SKM-1 (cell line): ENCODE measurements around the gene INTS13.
"Not testable (repeated sequence)": the region's sequence is repeated elsewhere in the genome, so short reads cannot be mapped to it uniquely, and the experiment has no call there.

Source experiments
- DNase-seq: peaks from one replicate; lab custom pipeline; 2025; ENCODE audit not compliant: unreplicated experiment; lab: John Stamatoyannopoulos, UW

The INTS13 gene

DNA sequence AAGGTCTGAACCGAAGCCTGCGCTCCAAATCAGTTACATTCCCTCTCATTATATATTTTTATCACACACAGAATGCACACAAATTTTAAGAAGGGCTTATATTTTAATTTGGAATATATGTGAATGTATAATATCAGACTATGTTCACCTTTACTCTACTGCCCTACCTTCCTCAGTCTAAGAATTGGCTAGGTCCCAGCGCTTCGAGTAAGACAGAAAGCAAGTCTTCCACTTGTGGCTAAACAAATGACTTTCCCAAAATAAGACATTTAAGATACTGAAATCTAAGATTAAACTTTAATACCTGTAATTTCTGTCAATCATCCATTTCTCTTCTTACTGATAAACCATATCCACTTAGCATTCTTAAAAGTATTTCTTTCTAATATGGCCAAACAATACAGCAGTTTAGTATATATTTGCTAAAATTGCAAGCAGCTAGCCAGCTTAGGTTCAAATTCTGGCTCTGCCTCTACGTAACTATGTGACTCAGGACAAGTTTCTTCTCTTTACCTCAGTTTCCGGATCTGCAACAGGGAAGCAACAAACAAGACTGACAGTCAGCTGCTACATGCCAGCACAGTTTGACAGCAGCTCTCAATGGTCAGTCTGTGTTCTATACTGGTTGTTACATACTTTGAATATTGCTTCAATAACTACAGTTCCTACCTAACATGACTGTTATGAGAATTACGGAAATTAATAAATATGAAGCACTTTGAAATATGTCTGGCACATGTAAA, 2.0 kb downstream of the INTS13 start:
- no peak for DNase-seq

DNA sequence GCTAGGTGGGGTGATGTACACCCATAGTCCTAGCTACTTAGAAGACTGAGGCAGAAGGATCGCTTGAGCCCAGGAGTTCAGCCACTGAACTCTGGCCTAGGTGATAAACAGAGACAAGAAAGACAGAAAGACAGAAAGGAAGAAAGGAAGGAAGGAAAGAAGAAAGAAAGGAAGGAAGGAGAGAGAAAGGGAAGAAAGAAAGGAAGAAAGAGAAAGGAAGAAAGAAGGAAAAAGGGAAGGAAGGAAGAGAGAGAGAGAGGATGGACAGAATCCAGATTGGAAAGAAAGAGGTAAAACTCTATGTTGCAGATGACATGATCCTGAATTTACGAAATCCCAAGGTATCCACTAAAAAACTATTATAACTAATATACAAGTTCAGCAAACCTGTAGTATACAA, 8.2 kb downstream of the INTS13 start:
- no peak for DNase-seq

DNA sequence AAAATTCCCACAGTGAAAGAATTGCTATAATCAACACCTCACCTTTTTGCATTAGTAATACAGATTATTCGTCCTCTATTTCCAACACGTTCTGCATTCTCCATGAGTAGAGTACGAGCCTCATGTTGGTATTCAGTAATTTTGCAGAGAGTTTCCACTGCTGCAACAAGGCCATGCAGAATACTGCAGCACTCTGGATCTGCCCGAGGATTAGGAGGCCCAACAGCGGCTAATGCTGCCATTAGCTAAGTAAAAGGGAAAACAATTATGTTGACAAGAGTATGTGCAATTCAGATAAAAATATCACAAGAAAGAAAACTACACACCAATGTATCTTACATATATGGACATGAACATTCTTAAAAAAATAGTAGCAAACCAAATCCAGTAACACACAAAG, 9.1 kb downstream of the INTS13 start:
- no peak for DNase-seq

DNA sequence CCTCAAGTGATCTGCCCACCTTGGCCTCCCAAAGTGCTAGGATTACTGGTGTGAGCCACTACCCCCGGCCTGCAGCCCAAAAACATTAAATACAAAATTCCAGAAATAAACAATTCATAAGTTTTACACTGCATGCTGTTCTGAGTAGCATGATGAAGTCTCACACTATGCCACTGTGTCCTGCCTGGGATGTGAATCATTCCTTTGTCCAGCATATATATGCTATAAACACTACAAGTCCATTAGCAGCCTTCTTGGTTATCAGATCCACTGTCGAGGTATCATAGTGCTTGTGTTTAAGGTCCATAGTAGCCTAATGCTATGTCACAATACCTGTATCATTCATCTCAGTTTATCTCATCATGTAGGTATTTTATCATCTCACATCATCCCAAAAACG, 15.9 kb downstream of the INTS13 start:
- DNase-seq = no peak

DNA sequence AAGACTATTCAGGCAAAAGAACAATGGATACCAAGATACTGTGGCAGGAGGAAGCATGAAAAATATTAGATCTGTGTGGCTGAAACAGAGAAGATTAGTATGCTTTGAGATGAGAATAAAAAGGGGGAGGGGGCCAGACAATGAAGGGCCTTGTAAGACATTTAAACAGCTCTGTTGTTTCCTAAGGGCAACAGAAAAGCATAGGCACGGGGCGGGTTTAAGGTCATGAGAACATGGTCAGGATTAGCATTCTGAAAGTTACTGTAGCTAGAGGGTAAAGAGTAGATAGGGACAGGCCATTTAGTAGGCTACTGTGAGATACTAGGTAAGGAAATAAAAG, 18.6 kb downstream of the INTS13 start:
- no peak for DNase-seq

DNA sequence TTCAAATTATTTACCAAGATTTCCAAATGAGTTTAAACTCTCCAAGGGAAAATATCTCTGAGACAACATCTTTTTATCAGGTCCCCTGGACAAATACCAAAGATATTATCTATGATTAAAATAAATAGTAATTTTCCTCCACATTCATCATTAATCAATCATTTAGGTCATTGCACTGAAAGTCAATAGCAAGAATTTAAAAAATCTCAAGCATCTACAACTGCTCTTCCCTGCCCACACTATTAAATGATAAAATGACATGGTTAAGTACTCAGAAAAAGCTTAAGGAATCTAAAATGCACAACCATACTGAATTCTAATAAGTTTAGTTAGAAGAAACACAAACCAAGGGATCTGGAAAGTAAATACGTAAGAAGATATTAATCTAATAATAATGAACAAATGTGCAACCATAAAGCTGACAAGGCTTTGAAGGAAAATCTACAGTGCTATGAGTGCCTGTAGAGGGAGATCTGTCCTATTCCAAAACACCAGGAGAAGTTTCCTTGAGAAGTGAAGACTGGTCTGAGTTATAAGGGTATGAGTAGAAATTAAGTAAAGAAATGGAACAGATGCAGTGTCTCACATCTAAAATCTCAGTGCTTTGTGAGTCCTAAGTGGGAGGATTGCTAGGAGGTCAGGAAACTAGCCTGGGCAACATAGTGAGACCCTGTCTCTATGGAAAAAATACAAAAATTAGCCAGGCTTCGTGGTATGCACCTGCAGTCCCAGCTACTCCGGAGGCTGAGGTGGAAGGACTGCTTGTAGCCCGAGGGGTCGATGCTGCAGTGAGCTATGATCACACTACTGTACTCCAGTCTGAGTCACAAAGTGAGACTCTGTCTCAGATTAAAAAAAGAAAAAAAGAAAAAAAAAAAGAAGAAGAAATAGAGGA, 19.2 kb downstream of the INTS13 start:
- no peak for DNase-seq

DNA sequence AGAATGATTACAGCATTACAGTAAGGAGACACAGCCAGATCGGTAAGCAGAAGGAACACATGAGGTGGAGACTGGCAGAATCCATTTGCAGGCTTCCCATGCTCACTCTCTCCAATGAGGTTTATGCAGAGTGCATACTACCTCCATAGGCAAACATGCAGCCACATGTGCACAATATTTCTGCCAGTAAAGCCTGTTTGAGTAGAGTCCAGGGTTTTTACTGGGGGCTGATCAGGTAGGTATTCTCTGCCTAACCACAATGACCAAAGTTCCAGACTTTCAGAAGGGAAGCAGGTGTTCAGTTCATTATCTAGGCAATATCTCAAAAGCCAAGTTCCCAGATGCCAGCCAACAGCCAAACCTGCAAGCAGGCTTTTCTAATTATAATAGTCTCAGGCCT, 31.1 kb downstream of the INTS13 start:
- DNase-seq = no peak

DNA sequence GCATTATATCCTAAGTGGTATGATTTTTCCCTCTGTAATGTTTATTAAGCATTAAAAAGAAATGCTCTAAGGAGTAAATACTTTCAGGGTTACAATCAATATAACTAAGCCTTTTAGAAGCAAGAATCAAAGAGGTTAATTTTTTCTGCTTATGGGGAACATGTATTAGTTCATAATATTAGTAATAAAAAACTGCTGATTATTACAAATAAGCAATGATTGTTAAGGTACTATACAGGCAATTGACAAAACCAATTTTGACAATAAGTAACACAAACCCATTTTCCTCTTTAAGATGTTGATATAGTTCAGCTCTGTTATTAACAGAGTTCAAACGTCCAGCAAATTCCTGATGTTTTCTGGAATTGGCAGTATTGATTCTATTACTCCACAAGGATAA, 31.8 kb downstream of the INTS13 start:
- DNase-seq = no peak

DNA sequence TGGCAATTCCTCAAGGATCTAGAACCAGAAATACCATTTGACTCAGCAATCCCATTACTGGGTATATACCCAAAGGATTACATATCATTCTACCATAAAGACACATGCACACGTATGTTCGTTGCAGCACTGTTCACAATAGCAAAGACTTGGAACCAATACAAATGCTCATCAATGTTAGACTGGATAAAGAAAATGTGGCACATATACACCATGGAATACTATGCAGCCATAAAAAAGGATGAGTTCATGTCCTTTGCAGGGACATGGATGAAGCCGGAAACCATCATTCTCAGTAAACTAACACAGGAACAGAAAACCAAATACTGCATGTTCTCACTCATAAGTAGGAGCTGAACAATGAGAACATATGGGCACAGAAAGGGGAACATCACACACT, 34.4 kb downstream of the INTS13 start:
- not testable (repeated sequence) for DNase-seq

DNA sequence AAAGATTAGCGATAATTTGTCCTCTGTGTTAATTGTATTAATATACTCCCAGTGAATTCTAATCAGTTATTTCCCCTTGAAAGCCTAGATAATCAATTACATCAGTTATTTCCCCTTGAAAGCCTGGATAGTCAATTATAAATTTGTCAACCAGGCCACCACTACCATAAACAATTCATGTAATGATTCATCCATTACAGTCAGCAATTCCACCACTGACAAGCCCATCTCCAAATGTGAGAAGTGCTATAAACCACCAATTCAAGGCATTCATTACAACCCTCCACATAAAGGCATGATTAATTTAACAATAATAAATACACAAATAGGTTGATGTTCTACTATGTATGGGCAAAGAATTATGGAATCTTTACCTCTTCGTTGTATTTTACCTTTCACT, 40.9 kb downstream of the INTS13 start:
- no peak for DNase-seq

DNA sequence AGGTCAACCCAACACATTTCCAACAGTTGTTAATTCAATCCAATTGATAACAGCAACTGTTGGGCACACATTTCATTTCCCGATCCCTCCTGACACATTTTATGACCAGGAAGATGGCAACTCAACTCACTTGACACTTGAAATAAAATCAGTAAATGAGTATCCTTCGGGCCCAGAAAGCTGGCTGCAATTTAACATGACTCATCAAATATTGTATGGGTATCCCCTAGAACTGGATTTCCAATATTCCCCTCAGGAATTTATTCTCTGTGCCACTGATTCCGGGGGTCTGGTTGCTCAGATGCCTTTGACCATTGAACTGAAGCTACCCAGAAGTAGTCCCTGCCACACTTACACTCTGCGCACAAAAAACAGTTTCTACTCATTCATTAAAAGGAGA, 42.1 kb downstream of the INTS13 start:
- no peak for DNase-seq

DNA sequence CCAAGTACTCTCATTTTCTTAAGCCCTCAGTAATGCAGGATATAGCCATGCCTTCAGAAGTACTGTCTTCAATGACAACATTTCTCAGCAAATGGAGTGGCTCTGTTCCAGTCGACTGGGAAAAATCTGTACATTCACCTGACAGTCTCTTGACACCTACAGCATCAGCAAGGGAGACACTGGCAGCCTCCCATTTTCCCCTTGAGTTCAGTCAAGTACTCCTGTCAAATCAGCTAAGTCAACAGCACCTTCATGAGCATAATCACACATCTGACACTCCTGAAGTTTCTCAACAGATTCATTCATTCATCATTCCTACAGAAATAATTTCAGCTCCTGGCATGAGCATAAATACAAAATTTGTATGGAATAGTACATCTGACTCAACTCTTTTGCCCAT, 46.1 kb downstream of the INTS13 start:
- DNase-seq = no peak

DNA sequence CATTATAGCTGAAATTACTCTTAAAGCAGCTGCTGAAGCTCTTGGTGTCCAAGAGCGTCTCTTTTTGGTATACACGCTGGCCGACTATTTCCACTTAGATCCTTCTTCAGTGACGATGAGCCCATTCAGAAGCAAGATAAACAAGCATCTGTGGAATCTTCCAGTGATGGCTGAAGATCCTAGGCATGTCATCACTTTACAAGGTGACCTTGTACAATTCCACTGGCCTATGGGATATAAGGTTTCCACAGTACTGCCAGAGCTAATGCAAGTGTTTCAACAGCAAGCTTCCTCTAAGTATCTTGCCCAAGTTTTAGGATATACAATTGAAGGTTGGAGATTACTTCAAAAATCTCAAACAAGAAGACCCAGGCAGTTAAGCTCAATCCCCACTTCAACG, 47.0 kb downstream of the INTS13 start:
- DNase-seq = no peak

DNA sequence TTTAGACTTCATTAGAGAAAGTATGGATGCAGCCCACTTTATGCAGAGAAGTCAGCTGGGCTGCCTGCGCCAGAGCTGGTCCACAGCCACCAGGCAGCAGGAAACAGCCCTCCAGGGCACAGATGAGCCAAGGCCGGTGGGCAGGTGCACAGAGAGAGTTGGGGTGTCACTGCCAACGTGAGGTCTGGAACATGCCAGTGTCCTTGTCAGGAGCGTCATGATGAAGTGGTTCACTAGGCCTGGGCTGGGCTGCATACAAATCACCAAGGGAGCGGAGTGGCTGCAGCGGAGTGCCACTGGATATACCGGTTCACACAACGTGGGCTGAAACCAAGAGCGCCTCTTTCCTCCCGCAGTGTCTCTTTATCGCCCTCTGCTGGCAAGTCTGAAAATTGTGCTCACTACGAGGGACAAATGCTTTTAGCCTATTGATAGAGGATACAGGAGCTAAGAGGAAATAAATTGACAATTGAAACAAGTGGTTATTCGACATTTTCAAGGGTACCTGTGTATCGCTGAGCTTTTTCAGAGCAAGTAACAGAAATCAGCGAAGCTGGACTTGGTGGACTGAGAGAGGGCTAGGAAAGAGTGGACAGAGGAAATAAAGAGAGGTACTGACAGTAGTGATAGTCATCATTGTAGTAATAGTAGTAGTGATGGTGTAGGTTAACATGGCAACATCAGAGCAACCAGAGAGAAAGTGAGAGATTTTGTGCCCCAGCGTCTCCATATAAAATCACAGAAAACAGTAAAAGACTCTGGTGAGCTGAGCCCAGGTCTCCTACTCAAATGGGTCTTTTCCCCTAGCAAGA, 52.8 kb downstream of the INTS13 start:
- DNase-seq = peak; percentile 68

DNA sequence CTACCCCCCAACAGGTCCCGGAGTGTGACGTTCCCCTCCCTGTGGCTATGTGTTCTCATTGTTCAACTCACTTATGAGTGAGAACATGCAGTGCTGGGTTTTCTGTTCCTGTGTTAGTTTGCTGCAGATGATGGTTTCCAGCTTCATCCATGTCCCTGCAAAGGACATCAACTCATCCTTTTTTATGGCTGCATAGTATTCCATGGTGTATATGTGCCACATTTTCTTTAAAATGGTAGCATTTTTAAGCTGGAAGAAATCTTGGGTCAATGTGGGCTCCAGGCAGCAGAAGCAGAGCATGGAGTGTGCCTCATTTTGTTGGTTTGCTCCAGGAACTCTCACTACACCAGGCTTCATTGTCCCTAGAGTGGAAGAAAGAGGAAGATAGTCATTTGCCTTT, 57.2 kb downstream of the INTS13 start:
- no peak for DNase-seq

DNA sequence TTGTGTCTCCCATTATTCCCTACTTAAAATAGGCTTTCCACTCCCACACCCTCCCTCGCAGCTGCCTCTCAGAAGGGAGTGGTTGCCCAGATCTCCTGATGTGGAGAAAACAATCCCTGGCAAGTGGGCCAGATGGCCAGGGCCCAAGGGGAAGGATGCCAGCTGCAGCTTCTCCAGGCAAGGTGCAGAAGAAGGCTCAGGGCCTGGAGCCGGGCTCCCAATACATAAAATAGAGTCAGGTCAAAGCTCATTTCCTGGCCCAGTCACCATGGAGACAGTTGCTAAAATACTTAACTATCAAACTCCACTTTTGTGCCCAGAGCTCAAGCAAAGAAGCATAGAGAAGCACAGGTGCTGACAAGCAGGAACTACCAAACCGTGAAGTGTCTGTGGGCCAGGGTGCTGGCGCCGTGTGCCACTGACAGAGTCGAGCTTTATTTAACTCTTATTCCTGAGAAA, 59.1 kb downstream of the INTS13 start:
- no peak for DNase-seq

DNA sequence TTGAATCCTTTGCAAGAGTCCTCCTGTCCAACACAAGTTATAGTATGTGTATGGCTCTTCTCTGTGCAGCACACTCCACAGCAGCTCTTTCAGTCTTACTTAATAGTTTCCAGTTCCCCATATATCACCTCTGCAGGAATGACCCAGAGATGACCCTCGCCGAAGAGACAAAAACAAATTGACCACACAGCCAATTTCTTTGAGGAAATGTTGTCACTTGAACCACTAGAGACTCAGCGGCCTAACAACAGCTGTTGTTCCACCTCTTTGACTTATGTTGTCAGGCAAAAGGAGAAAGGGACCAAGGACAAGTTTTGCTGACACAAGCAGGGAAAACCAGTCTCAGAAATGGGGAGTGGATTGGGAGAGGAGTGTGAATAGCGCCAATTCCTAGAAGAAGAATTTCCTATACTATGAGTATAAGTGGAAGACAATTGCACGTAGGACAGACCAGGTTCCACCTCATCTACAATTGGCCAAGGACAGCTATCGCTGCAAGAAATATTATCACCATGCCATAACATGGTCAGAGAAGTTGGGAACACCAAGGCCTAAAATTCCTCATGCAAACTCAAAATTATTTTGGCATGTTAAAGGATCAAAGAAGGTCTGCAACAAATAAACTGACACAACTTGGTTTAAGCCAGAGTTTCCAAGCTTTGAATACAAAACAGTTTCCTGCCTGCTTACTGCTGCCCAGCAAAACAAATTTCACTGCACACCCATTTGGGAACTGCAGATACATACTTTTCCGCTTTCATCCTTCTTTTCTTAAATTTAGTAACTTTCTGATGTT, 63.1 kb downstream of the INTS13 start:
- DNase-seq = peak; percentile 52

DNA sequence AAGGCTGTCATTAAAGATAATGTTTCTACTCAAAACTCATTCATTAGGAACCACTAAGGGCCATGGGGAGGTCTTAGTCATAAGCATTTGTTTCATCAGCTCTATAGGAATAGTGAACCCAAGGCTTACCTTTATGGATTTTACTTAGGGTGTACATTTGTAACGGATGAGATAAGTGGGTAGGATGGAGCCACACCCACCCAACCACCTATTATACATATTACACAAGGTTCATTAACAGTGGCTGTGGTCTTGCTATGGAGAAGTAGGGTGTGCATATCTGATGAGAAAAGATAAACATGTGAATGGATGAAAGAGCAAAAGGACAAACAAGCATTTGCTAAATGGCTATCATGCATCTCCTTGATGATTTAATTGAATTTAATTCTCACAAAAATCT, 65.2 kb downstream of the INTS13 start:
- DNase-seq = no peak

DNA sequence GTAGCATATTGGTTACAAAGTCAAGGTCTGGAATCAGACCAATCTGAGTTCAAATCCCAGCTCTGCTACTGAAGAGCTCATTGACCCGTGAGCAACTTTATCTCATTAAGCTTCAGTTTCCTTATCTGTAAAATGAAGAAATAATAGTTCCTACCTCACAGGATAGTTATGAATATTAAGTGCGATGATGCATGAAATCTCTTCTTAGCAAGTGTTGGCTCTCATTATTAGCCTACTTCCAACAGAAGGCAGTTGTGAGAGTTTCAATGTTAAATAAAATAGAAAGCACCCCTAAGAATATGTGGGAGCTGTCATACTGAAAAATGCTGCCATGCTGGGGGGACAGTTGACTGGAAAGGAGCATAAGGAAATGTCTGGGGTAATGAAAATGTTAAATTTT, 65.8 kb downstream of the INTS13 start:
- DNase-seq = no peak

DNA sequence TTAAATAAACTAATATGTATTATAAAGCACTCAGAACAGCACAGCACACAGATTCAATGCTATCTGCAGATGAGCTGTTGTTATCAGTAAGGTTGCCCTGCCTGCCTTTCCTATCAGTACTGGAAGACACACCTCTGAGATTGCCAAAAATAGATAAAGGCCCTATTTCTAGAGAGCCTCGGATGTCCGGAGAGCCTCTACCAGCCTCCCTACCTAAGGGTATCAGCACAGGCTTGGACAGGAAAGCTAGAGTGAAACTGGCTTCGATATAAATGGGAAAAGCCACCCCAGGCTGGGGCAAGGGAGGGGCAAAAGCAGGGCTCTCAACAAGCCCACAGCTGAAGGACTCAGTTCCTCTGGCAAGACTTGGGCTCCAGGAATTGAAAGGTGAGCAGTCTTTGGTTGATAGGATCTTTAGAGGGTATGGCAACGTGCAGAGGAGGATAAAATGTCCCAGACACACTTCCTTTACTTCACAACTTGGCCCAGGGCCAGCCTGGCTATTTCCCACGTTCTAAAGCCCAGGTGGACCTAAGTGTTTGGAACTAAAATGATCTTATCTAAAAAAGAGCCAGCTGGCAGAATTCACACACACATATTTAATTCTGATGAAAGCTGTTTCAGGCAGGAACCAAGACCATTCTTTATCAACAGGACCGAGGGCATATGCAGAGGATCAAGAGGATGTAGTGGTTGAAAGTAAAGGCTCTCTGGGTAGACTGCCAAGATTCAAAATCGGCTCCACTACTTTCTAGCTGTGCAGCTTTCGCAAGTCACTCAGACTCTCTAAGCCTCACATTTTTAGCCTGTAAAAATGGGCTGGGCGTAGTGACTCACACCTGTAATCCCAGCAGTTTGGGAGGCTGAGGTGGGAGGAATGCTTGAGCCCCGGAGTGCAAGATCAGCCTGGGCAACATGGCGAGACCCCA, 67.0 kb downstream of the INTS13 start:
- no peak for DNase-seq
